Skin of body (tissue), 1 donor: ENCODE results near the gene CGREF1. TPM values are rescaled to one million over a fixed set of nuclear protein-coding genes. Genes with fewer than 3 reads are reported as not detected.

ENCODE experiments used
- total RNA-seq: library from RNA; depleted of rRNA; stranded (reverse); fragments of >200 nt; gene quantifications from one replicate; pipeline ENCODE4 v1.2.3, GENCODE V29; 2014

CGREF1 gene
- total RNA-seq, 1 donor from 2014 or later = 6.7 TPM

Other genes with a start within 250 kb of the CGREF1 start
- 4.9 TPM for gene MAPRE3, start 148.5 kb downstream of the CGREF1 start, total RNA-seq
- 30.8 TPM for gene TMEM214, start 86.2 kb downstream of the CGREF1 start, total RNA-seq
- 7.7 TPM for gene AGBL5, start 67.5 kb downstream of the CGREF1 start, total RNA-seq
- gene OST4, start 47.5 kb downstream of the CGREF1 start, total RNA-seq = 199 TPM
- gene EMILIN1, start 40.5 kb downstream of the CGREF1 start, total RNA-seq = 66.1 TPM
- gene KHK, start 32.4 kb downstream of the CGREF1 start, total RNA-seq = 1.7 TPM
- gene ABHD1, start 4.7 kb upstream of the CGREF1 start, total RNA-seq = 0.10 TPM
- gene PREB, start 15.5 kb upstream of the CGREF1 start, total RNA-seq = 19.5 TPM
- not detected for gene PRR30, start 20.3 kb upstream of the CGREF1 start, total RNA-seq
- 0.20 TPM for gene TCF23, start 29.9 kb upstream of the CGREF1 start, total RNA-seq
- gene ATRAID, start 92.9 kb upstream of the CGREF1 start, total RNA-seq = 93.8 TPM
- 23.0 TPM for gene SLC5A6, start 93.1 kb upstream of the CGREF1 start, total RNA-seq
- 35.2 TPM for gene CAD, start 98.2 kb upstream of the CGREF1 start, total RNA-seq
- 0.10 TPM for gene SLC30A3, start 143.9 kb upstream of the CGREF1 start, total RNA-seq
- gene DNAJC5G, start 156.3 kb upstream of the CGREF1 start, total RNA-seq = not detected
- 6.0 TPM for gene TRIM54, start 163.3 kb upstream of the CGREF1 start, total RNA-seq
- 0.30 TPM for gene UCN, start 189.3 kb upstream of the CGREF1 start, total RNA-seq
- gene MPV17, start 204.0 kb upstream of the CGREF1 start, total RNA-seq = 34.9 TPM
- 32.5 TPM for gene GTF3C2, start 237.6 kb upstream of the CGREF1 start, total RNA-seq